Measurements from ENCODE around the gene TSPAN32.
"Not testable (repeated sequence)": the region's sequence is repeated elsewhere in the genome, so short reads cannot be mapped to it uniquely, and the experiment has no call there.

Gene TSPAN32

DNA sequence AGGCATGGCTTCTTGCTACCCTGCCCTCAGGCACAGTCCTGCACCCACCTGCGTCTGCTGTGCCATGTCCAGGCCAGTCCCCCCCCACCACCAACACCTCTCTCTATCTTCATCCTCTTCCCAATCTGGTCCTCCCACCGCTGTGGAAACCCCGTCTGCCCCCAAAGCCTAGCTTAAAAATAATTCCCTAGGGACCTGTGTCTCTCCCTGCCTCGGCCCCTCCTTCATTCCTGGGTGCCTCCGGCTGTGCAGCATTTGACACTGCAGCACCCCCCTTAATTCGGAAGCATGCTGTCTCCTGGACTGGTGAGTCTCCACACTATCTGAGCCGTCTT lies 28.9 kb upstream of the TSPAN32 start:
- Histone ChIP-seq H3K27me3 (ENCODE audit: control insufficient read depth in 1 of 2, insufficient read depth in 2 of 2, low read length in 2 of 2) (peaks cover 0 to 21% of the 10 kb centered on the region in 2 donors), H3K4me1 (ENCODE audit: control insufficient read depth in 1 of 2, insufficient read depth in 2 of 2, low read length in 2 of 2) (peaks cover 0 to 21% of the 10 kb centered on the region in 2 donors), H3K9me3 (ENCODE audit: control insufficient read depth in 1 of 2, low read length in 2 of 2) (no peaks in the 10 kb centered on the region), H3K9ac (ENCODE audit: low read depth in 1 of 2, low read length in 2 of 2) (no peak overlapping the region), H3K27ac (ENCODE audit: low read depth, low read length) (no peak overlapping the region), H3K36me3 (ENCODE audit: control insufficient read depth in 1 of 2, insufficient read depth in 2 of 2, low read length in 2 of 2) (no peaks in the 10 kb centered on the region), H3K4me3 (ENCODE audit: low read depth in 1 of 2, low read length in 2 of 2) (no peak overlapping the region)

DNA sequence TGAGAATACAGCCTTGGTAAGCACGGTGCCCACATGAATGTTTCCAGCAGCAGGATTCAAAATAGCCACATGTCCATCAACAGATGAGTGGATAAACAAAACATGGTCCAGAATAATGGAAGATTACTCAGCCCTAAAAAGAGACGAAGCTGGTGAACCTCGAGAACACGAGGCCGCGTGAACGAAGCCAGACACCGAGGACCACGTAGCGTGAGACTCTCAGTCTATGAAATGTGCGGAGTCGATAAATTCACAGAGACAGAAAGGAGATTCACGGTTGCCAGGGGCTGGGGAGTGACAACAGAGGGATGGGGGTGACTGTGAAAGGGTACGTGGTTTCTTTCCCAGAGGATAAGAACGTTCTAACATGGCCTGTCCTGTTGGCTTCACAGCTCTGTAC lies 28.5 kb upstream of the TSPAN32 start:
- Histone ChIP-seq H3K27ac (ENCODE audit: low read depth, low read length) (no peak overlapping the region), H3K4me1 (ENCODE audit: control insufficient read depth in 1 of 2, insufficient read depth in 2 of 2, low read length in 2 of 2) (peaks cover 0 to 17% of the 10 kb centered on the region in 2 donors), H3K36me3 (ENCODE audit: control insufficient read depth in 1 of 2, insufficient read depth in 2 of 2, low read length in 2 of 2) (no peaks in the 10 kb centered on the region), H3K9me3 (ENCODE audit: control insufficient read depth in 1 of 2, low read length in 2 of 2) (no peaks in the 10 kb centered on the region), H3K27me3 (ENCODE audit: control insufficient read depth in 1 of 2, insufficient read depth in 2 of 2, low read length in 2 of 2) (peaks cover 0 to 24% of the 10 kb centered on the region in 2 donors), H3K9ac (ENCODE audit: low read depth in 1 of 2, low read length in 2 of 2) (no peak overlapping the region), H3K4me3 (ENCODE audit: low read depth in 1 of 2, low read length in 2 of 2) (no peak overlapping the region)

DNA sequence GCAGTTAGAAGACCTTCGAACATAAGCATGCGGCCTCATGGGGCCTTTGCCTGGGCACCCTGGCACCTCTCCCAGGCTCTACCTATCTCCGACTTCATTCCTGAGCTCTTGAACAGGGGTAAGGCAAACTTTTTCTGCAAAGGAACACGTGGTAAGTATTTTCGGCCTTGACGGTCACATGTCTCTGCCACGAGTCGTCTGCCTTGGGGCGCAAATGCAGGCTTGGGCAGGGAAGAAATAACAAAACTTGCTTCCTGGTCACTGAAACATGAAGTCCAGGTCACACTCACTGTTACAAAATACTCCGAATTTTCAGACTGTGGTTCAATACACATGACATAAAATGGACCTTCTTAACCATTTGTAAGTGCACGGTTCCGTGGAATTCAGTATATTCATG lies 28.0 kb upstream of the TSPAN32 start:
- H3K4me1 ChIP-seq (ENCODE audit: control insufficient read depth in 1 of 2, insufficient read depth in 2 of 2, low read length in 2 of 2) = peaks cover 0 to 13% of the 10 kb centered on the region in 2 donors
- no peak overlapping the region for H3K4me3 ChIP-seq (ENCODE audit: low read depth in 1 of 2, low read length in 2 of 2)
- H3K27me3 ChIP-seq (ENCODE audit: control insufficient read depth in 1 of 2, insufficient read depth in 2 of 2, low read length in 2 of 2) = peaks cover 0 to 22% of the 10 kb centered on the region in 2 donors
- H3K9me3 ChIP-seq (ENCODE audit: control insufficient read depth in 1 of 2, low read length in 2 of 2) = no peaks in the 10 kb centered on the region
- no peak overlapping the region for H3K9ac ChIP-seq (ENCODE audit: low read depth in 1 of 2, low read length in 2 of 2)
- no peaks in the 10 kb centered on the region for H3K36me3 ChIP-seq (ENCODE audit: control insufficient read depth in 1 of 2, insufficient read depth in 2 of 2, low read length in 2 of 2)
- H3K27ac ChIP-seq (ENCODE audit: low read depth, low read length) = no peak overlapping the region

DNA sequence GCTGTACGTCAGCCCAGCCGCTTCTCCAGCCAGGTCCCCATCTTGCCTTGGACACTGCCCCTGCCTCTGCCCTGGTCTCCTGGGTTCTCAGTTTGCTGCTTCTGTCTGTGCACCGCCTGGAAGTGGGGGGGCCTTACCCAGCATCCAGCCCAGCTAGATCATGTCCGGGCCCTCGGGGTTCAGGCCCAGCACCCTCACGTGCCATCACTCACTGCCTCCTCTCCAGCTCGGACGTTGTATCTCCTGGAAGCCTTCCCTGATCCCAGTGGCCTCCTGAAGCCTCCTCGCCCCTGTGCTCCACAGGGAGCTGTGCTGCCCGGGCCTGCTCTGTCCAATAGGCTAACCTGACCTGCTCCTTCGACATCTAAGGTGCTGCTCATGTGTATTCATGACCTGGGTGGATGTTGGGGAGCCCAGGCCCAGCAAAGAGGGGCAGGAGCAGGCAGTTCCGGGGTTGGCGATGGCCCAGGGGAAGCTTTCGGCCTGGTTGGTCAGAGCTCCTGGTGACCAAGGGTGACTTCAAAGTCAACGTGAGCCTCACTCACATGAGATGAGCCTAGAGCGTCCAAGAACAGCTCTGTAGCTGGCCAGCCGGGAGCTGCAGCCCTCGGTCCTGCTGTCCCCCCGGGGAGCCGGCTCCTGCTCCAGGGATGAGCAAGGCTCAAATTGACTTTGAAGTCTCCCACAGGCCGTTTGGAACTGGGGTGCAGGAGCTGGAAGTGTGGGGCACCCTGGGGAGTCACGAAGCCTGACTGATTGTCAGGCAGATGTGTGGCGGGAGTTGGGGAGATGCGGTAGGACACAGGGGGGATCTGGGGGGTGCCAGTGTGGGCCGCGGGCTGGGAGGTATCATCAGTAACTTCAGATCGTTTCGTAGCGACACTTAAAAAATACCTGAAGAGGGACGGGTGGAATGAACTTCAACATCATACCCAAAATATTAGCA lies 26.2 kb upstream of the TSPAN32 start:
- H3K27ac ChIP-seq (ENCODE audit: low read depth, low read length) = no peak overlapping the region
- H3K4me3 ChIP-seq (ENCODE audit: low read depth in 1 of 2, low read length in 2 of 2) = no peak overlapping the region
- peaks cover 0 to 6% of the 10 kb centered on the region in 2 donors for H3K9me3 ChIP-seq (ENCODE audit: control insufficient read depth in 1 of 2, low read length in 2 of 2)
- peaks cover 0 to 5% of the 10 kb centered on the region in 2 donors for H3K4me1 ChIP-seq (ENCODE audit: control insufficient read depth in 1 of 2, insufficient read depth in 2 of 2, low read length in 2 of 2)
- H3K36me3 ChIP-seq (ENCODE audit: control insufficient read depth in 1 of 2, insufficient read depth in 2 of 2, low read length in 2 of 2) = no peaks in the 10 kb centered on the region
- H3K9ac ChIP-seq (ENCODE audit: low read depth in 1 of 2, low read length in 2 of 2) = no peak overlapping the region
- peaks cover 0 to 20% of the 10 kb centered on the region in 2 donors for H3K27me3 ChIP-seq (ENCODE audit: control insufficient read depth in 1 of 2, insufficient read depth in 2 of 2, low read length in 2 of 2)

DNA sequence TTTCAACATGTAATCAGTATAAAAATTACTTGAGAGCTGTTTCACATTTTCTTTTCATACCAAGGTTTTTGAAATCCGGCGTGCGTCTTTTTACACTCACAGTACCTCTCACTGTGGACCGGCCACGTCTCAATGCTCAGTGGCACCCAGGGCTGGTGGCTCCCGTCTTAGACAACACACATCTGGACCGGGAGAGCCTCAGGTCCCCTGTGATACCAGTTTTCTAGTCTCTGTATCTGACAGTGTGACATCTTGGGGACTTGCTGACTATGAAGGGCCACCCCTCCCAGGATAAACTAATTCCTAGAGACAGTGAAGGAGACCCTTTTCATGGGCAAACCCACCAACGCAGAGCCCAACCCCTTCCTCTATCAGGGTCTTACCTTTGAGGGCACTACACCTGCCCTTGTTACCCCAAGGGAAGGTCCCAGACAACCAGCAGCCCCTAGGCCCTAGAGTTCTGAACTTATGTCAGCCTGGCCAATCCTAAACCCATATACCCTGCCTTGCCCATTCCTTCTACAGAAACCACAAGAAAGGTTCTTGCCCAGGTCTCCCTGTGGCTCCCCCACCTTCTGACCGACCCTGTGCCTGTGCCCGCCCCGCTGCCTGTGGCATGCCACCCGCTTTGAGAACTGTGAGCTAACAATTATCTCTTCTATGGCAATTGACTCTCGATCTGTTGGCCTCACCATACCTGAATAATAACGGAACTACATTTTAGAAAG lies 25.4 kb upstream of the TSPAN32 start:
- no peak overlapping the region for H3K4me3 ChIP-seq (ENCODE audit: low read depth in 1 of 2, low read length in 2 of 2)
- H3K9ac ChIP-seq (ENCODE audit: low read depth in 1 of 2, low read length in 2 of 2) = no peak overlapping the region
- no peak overlapping the region for H3K27ac ChIP-seq (ENCODE audit: low read depth, low read length)
- H3K9me3 ChIP-seq (ENCODE audit: control insufficient read depth in 1 of 2, low read length in 2 of 2) = peaks cover 0 to 6% of the 10 kb centered on the region in 2 donors
- peaks cover 0 to 14% of the 10 kb centered on the region in 2 donors for H3K27me3 ChIP-seq (ENCODE audit: control insufficient read depth in 1 of 2, insufficient read depth in 2 of 2, low read length in 2 of 2)
- no peaks in the 10 kb centered on the region for H3K4me1 ChIP-seq (ENCODE audit: control insufficient read depth in 1 of 2, insufficient read depth in 2 of 2, low read length in 2 of 2)
- H3K36me3 ChIP-seq (ENCODE audit: control insufficient read depth in 1 of 2, insufficient read depth in 2 of 2, low read length in 2 of 2) = no peaks in the 10 kb centered on the region

DNA sequence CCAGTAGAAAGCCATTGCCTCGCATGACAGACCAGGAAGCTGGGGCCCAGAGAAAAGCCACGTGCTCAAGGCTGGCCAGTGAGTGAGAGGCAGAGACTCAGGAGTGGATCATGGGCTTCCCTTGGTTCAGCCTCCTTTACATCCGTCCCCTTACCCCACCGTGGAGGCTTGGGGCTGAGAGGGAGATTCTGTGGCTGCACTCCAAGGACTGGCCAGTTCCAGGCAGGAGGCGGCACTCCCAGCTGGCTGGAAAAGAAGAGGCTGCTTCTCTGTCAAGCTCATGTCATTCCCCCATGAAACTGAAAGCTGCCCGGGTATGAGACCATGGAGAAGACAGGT lies 24.8 kb upstream of the TSPAN32 start:
- Histone ChIP-seq H3K9me3 (ENCODE audit: control insufficient read depth in 1 of 2, low read length in 2 of 2) (peaks cover 0 to 6% of the 10 kb centered on the region in 2 donors), H3K36me3 (ENCODE audit: control insufficient read depth in 1 of 2, insufficient read depth in 2 of 2, low read length in 2 of 2) (no peaks in the 10 kb centered on the region), H3K4me3 (ENCODE audit: low read depth in 1 of 2, low read length in 2 of 2) (no peak overlapping the region), H3K27me3 (ENCODE audit: control insufficient read depth in 1 of 2, insufficient read depth in 2 of 2, low read length in 2 of 2) (peaks cover 0 to 10% of the 10 kb centered on the region in 2 donors), H3K4me1 (ENCODE audit: control insufficient read depth in 1 of 2, insufficient read depth in 2 of 2, low read length in 2 of 2) (no peaks in the 10 kb centered on the region), H3K27ac (ENCODE audit: low read depth, low read length) (no peak overlapping the region), H3K9ac (ENCODE audit: low read depth in 1 of 2, low read length in 2 of 2) (no peak overlapping the region)

DNA sequence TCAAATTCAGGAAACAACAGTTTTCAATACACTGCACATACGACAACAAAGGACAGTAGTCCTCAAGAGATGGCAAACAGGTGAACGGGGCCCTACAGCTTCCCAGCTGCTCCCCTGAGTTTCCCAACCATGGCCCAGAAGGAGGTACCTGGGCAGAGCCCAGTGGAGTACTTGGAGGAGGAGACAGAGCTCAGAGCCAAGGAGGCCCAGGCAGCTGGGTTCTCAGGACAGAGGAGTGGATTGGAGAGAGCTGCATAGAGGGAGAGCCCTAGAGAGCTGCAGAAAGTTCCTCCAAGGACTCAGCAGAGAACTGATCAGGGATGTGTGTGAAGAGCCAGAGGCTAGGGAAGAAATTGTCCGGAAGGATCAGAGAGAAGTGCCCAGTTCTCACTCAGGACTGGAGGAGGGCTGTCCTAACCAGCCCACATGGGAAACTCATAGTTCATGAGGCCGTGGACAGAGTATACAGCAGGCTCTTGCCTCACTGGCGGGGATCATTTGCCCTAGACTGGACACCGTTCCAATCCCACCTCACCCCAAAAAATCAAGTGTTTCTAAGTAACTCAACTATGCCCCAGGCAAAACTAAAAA lies 23.8 kb upstream of the TSPAN32 start:
- no peak overlapping the region for H3K27ac ChIP-seq (ENCODE audit: low read depth, low read length)
- no peak overlapping the region for H3K9ac ChIP-seq (ENCODE audit: low read depth in 1 of 2, low read length in 2 of 2)
- H3K9me3 ChIP-seq (ENCODE audit: control insufficient read depth in 1 of 2, low read length in 2 of 2) = peaks cover 0 to 6% of the 10 kb centered on the region in 2 donors
- H3K4me1 ChIP-seq (ENCODE audit: control insufficient read depth in 1 of 2, insufficient read depth in 2 of 2, low read length in 2 of 2) = no peaks in the 10 kb centered on the region
- H3K36me3 ChIP-seq (ENCODE audit: control insufficient read depth in 1 of 2, insufficient read depth in 2 of 2, low read length in 2 of 2) = no peaks in the 10 kb centered on the region
- H3K27me3 ChIP-seq (ENCODE audit: control insufficient read depth in 1 of 2, insufficient read depth in 2 of 2, low read length in 2 of 2) = peaks cover 0 to 10% of the 10 kb centered on the region in 2 donors
- no peak overlapping the region for H3K4me3 ChIP-seq (ENCODE audit: low read depth in 1 of 2, low read length in 2 of 2)

DNA sequence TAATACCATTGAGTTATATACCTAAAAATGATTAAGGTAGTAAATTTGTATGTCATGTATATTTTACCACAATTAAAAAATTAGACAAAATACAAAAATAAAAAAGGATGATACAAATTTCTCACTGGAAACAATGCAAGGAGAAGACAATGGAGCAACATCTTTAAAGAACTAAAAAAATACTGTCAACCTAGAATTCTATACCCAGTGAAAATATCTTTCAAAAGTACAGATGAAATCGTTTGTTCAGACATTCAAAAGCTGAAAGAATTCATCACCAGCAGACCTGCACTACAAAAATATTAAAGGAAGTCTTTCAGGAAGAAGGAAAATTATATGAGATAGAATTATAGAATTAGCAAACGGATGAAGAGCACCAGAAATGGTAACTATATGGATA lies 21.6 kb upstream of the TSPAN32 start:
- H3K36me3 ChIP-seq (ENCODE audit: control insufficient read depth in 1 of 2, insufficient read depth in 2 of 2, low read length in 2 of 2) = no peaks in the 10 kb centered on the region

DNA sequence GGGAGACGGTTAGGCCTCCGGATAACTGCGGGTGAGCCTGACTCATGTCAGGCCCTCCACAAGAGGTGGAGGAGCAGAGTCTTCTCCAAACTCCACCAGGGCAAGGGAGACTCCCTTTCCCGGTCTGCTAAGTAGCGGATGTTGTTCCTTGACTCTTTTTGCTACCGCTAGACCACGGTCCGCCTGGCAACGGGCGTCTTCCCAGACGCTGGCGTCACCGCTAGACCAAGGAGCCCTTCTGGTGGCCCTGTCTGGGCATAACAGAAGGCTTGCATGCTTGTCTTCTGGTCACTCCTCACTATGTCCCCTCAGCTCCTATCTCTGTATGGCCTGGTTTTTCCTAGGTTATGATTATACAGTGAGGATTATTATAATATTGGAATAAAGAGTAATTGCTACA lies 15.5 kb upstream of the TSPAN32 start:
- not testable (repeated sequence) for H3K4me3 ChIP-seq (ENCODE audit: low read depth in 1 of 2, low read length in 2 of 2); H3K27me3 ChIP-seq (ENCODE audit: control insufficient read depth in 1 of 2, insufficient read depth in 2 of 2, low read length in 2 of 2); H3K4me1 ChIP-seq (ENCODE audit: control insufficient read depth in 1 of 2, insufficient read depth in 2 of 2, low read length in 2 of 2); H3K9me3 ChIP-seq (ENCODE audit: control insufficient read depth in 1 of 2, low read length in 2 of 2); H3K36me3 ChIP-seq (ENCODE audit: control insufficient read depth in 1 of 2, insufficient read depth in 2 of 2, low read length in 2 of 2); H3K27ac ChIP-seq (ENCODE audit: low read depth, low read length); H3K9ac ChIP-seq (ENCODE audit: low read depth in 1 of 2, low read length in 2 of 2)

More for the DNA sequence above, 21.6 kb upstream of the TSPAN32 start:
- H3K27me3 ChIP-seq (ENCODE audit: control insufficient read depth in 1 of 2, insufficient read depth in 2 of 2, low read length in 2 of 2) = peaks cover 0 to 5% of the 10 kb centered on the region in 2 donors
- peaks cover 0 to 6% of the 10 kb centered on the region in 2 donors for H3K9me3 ChIP-seq (ENCODE audit: control insufficient read depth in 1 of 2, low read length in 2 of 2)
- H3K4me3 ChIP-seq (ENCODE audit: low read depth in 1 of 2, low read length in 2 of 2) = no peak overlapping the region
- no peak overlapping the region for H3K9ac ChIP-seq (ENCODE audit: low read depth in 1 of 2, low read length in 2 of 2)
- H3K27ac ChIP-seq (ENCODE audit: low read depth, low read length) = no peak overlapping the region
- no peaks in the 10 kb centered on the region for H3K4me1 ChIP-seq (ENCODE audit: control insufficient read depth in 1 of 2, insufficient read depth in 2 of 2, low read length in 2 of 2)

DNA sequence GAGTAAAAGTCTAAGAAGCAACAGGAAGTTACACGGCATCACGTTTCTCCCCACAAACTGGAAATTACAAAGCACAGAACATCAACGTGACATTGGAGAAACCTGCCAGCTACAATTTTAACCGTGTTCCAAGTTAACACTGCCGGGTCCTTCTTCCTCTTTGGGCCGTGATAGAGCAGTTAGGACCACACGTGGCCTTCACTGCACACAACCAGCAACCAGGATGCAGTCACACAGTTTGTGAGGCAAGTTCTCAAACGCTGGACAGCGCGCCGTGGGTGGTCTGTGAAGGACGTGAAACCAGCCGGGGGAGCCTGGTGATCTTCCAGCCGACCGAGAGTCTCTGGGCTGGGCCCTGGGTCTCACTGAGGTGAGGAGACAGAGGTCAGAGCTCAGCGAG lies 14.7 kb upstream of the TSPAN32 start:
- H3K4me3 ChIP-seq (ENCODE audit: low read depth in 1 of 2, low read length in 2 of 2) = no peak overlapping the region
- H3K27ac ChIP-seq (ENCODE audit: low read depth, low read length) = no peak overlapping the region
- no peaks in the 10 kb centered on the region for H3K9me3 ChIP-seq (ENCODE audit: control insufficient read depth in 1 of 2, low read length in 2 of 2)
- no peaks in the 10 kb centered on the region for H3K4me1 ChIP-seq (ENCODE audit: control insufficient read depth in 1 of 2, insufficient read depth in 2 of 2, low read length in 2 of 2)
- H3K27me3 ChIP-seq (ENCODE audit: control insufficient read depth in 1 of 2, insufficient read depth in 2 of 2, low read length in 2 of 2) = peaks cover 3 to 4% of the 10 kb centered on the region in 2 donors
- H3K9ac ChIP-seq (ENCODE audit: low read depth in 1 of 2, low read length in 2 of 2) = no peak overlapping the region
- H3K36me3 ChIP-seq (ENCODE audit: control insufficient read depth in 1 of 2, insufficient read depth in 2 of 2, low read length in 2 of 2) = no peaks in the 10 kb centered on the region

All from duodenal mucosa (tissue), 2 donors.